WTC11 (cell line): ENCODE measurements around the gene UBAP2.

Experiments used
- ATF2 ChIP-seq: sonication (generic); formaldehyde crosslinking; IDR thresholded peaks from 2 replicates; pipeline ENCODE4 v1.8.1; 2022; ENCODE audit warnings: low read depth, missing genetic modification reagents, borderline replicate concordance
- CTCF ChIP-seq: fragments of 200-600 bp; IDR thresholded peaks from 2 replicates; pipeline ENCODE4 v1.8.0; 2022; ENCODE audit warnings: antibody characterized with exemption
- ETV6 ChIP-seq: sonication (generic); formaldehyde crosslinking; IDR thresholded peaks from 2 replicates; pipeline ENCODE4 v1.8.1; 2022; ENCODE audit warnings: mild to moderate bottlenecking, missing genetic modification reagents
- FOXJ3 ChIP-seq: sonication (generic); formaldehyde crosslinking; IDR thresholded peaks from 2 replicates; pipeline ENCODE4 v1.9.0; 2021; ENCODE audit warnings: missing genetic modification reagents, mild to moderate bottlenecking, borderline replicate concordance
- NFYB ChIP-seq: sonication (generic); formaldehyde crosslinking; conservative IDR thresholded peaks from 2 replicates; pipeline ENCODE4 v1.8.0; 2022; ENCODE audit warnings: low read depth, missing genetic modification reagents
- NR1H2 ChIP-seq: sonication (generic); formaldehyde crosslinking; IDR thresholded peaks from 2 replicates; pipeline ENCODE4 v1.9.0; 2021; ENCODE audit warnings: mild to moderate bottlenecking, moderate library complexity, missing genetic modification reagents

- TF ChIP-seq ATF2 (no peak), CTCF (no peak), FOXJ3 (CRISPR knock-in tag) (no peak), ETV6 (CRISPR knock-in tag) (no peak), NR1H2 (CRISPR knock-in tag) (no peak), NFYB (CRISPR knock-in tag) (no peak)
Measured at GRCh38 chr9:33959725-33960124, 89.0 kb downstream of the UBAP2 start.
